SKM-1 treated with dmso at 0.1 percent for 144 hours (cell line): ENCODE data around the gene KNDC1.
"Not testable (repeated sequence)": the region's sequence is repeated elsewhere in the genome, so short reads cannot be mapped to it uniquely, and the experiment has no call there.

Experiments used
- DNase-seq: peaks from one replicate; lab custom pipeline; 2025; ENCODE audit not compliant: unreplicated experiment; lab: John Stamatoyannopoulos, UW

The KNDC1 gene

DNA sequence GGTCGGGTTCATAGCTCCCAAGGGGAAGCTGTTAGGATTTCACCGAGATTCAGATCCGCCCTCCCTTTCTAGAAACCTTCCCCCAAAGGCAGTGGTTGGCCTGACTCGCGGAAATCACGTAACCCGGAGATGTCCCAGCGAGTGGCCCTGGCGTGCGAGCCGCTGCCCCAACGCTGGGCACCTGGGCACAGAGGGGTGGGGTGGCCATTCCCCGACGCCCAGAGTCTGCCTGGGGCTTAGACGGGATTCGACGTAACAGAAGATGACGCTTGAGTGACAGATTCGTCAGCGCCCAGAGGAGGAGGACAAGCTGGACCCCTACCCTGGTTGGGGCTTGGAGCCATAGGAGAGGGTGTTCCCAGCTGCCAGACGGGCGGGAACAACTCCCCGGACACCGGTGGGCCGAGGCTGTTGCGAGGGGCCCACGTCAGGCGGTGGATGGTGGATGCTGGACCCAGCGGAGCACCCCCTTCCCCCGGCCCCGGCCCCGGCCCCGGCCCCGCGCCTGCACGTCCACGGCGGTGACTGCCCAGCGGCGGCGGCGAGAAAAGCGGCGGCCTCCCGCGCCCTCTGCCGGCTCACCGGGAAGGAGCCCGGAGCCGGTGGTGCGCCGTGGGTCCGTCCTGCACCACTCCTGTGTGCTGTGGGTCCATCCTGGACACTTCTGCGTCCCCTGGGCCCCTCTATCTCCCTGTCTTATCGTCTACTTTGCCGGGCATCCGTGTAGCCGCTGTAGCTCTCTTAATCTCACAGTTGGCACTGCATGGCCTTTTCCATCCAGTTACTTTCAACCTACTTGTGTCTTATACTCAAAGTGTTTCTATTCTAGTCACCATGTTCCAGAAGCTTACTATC is 35.4 kb upstream of the KNDC1 start:
- DNase-seq = peak; percentile 7

- no peak for DNase-seq
These were observed 34.1 kb upstream of the KNDC1 start for GRCh38 chr10:133125901-133126300.

DNA sequence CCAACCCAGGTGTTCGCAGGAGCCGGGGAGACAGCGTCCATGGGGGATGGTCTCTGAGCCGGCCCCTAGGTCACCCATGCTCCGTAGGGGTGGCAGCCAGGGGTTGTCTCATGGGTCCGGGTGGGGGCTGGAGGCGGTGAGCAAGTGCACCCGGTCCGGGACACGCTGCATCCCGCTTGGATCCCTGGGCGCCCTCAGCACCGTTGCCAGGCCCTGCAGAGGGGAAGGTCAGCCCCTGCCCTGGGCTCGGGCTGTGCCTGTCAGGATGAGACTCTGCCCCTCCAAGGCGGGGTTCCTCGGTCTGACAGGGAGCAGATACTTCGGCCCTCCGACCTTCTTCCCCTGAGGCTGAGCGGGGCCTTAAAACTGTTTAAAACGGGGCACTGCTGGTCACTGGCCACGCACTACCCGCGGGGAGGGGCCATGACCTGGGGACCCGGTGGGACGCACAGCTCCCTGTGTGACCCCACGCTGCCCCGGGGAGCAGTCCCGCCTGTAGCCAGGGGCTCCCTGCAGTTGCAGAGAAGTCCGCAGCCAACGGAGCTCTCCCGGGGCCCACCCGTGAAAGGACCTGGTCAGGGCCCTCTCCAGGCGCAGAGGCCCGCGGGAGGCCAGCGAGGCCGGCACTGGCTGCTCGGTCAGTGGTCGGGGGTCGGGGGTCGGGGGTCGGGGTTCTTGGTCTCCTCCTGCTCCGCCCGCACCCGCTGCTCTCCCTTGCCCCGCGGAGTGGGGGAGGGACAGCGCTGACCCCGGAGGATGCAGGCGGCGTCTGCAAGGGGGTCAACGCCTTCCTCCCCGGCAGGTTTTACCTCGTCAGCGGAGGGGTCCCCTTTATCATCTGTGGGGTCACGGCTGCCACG is 33.4 kb upstream of the KNDC1 start:
- DNase-seq = no peak

- DNase-seq = peak; percentile 41
These were observed 32.5 kb upstream of the KNDC1 start for GRCh38 chr10:133127291-133128125.

DNA sequence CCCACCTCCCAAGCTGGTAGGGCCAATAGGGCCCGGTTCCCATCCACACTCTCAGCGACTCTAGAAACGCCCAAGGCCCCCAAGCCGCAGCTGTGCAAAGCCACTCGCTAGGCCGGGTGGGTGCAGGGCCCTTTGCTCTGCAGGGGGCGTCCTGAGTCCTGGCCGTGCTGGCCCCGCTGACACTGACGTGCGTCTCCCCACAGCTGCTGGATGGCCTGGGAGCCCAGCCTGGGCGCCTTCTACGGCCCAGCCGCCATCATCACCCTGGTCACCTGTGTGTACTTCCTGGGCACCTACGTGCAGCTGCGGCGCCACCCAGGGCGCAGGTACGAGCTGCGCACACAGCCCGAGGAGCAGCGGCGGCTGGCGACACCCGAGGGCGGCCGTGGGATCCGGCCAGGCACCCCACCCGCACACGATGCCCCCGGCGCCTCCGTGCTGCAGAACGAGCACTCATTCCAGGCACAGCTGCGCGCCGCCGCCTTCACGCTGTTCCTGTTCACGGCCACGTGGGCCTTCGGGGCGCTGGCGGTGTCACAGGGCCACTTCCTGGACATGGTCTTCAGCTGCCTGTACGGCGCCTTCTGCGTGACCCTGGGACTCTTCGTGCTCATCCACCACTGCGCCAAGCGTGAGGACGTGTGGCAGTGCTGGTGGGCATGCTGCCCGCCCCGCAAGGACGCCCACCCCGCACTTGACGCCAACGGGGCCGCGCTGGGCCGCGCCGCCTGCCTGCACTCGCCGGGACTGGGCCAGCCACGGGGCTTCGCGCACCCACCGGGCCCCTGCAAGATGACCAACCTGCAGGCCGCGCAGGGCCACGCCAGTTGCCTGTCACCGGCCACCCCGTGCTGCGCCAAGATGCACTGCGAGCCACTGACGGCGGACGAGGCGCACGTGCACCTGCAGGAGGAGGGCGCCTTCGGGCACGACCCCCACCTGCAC is 31.6 kb upstream of the KNDC1 start:
- DNase-seq = no peak

DNA sequence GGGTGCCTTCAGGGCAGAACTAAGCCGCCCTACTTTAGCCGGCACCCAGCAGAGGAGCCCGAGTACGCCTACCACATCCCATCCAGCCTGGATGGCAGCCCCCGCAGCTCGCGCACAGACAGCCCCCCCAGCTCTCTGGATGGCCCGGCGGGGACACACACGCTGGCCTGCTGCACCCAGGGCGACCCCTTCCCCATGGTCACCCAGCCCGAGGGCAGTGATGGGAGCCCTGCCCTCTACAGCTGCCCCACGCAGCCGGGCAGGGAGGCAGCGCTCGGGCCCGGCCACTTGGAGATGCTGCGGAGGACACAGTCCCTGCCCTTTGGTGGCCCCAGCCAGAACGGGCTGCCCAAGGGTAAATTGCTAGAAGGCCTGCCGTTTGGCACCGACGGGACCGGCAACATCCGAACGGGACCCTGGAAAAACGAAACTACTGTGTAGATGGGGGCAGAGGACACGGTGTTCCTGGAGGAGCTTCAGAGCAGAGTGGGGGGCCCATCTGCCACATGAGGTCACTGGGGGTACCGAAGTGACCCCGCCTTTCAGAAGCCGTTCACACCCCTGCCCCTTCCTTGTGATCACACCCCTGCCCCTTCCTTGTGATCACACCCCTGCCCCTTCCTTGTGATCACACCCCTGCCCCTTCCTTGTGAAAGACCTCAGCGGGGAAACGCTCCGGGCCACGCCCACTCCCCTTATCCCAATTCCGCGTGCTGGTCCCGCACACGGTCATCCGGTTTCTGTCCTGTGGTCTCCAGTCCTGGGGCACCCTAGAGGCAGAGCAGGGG is 30.8 kb upstream of the KNDC1 start:
- no peak for DNase-seq

- no peak for DNase-seq
These were observed 30.0 kb upstream of the KNDC1 start for GRCh38 chr10:133129859-133130495.

GRCh38 chr10:133130602-133131001 is 29.4 kb upstream of the KNDC1 start:
- no peak for DNase-seq

DNA sequence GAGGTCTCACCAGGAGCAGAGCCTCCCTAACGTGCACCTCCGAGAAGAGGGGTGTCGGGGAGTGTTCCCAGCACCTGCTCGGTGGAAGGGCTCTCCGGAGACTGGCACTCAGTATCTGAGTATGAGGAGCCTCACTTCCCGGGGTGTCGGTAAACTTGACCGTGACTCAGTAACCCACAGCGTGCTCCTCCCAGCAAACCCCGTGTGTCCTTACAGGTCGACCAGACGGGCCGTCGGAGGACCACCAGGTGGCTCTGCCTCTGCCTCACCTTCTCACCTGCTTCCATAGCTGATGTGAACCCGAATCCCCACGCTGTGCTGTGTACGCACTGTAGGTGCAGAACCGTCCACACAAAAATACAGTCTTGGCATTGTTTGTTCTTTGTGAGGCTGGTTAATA is 29.0 kb upstream of the KNDC1 start:
- DNase-seq = no peak

GRCh38 chr10:133131734-133132472 is 28.1 kb upstream of the KNDC1 start:
- no peak for DNase-seq

DNA sequence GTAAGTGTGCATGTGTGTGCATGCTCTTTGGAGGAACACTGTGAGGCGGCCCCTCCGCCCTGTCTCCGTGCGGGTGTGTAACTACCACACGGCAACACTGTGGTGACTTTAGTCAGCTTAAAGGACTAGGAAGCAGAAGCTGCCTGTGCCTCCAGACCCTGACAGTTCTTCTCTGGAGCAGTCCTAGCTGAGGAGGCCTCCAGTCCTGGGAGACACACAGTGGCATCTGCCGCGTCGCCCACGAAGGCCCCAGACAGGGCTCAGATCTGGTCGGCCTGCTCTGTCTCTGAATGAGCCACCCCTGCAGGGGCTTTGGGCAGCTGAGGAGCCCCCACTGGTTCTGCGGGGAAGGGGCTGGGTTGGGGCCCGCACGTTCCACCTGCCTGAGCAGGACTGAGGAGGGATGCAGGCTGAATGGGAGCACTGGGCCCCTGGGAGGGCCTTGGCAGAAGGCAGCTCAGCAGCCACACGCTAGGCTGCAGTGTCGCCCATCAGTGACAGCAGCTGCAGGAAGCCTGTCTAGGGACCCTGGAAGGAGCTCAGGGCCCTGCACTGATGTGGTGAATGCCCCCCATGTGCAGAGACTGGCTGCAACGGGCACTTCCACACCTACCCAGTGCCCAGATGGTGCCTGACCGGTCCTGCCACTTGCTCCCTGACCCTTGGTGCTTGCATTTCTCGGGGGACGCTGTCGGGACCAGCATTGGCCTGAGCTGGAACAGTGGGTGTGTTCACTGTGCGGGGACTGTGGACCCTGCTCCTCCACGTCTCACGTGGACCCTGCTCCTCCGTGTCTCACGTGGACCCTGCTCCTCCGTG is 27.3 kb upstream of the KNDC1 start:
- DNase-seq = no peak

GRCh38 chr10:133133471-133134231 is 26.4 kb upstream of the KNDC1 start:
- DNase-seq = no peak

DNA sequence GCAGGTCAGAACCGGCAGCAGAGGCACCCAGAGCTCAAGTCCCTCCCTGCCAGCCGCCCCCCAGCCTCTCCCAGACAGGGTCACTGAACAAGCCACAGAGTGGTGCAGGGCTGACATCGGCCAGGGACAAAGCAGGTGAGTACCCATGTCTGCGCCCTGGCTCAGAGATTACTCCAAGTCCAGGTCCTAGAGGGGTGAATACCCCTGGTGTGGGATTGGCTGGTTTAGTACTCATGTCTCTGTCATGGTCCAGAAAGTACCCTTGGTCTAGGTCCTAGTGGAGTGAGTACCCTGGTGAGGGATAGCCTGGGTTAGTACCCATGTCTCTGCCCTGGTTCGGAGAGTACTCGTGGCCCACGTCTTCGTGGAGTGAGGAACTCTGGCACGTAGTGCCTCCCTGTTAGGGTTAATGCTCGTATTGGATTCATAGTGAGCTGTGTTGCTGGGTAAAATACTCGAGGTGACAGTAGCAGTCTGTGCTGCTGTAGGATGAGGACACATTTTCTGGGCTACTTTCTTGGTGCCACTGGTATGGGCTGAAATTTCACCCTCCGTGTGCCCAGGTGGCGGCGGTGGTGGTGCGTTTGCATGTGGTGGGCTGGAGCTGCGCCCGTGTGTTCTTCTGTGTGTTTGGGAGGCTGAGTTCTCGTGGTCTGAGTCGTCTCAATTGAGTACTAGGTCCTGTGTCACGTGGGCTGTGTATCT is 25.5 kb upstream of the KNDC1 start:
- no peak for DNase-seq

DNA sequence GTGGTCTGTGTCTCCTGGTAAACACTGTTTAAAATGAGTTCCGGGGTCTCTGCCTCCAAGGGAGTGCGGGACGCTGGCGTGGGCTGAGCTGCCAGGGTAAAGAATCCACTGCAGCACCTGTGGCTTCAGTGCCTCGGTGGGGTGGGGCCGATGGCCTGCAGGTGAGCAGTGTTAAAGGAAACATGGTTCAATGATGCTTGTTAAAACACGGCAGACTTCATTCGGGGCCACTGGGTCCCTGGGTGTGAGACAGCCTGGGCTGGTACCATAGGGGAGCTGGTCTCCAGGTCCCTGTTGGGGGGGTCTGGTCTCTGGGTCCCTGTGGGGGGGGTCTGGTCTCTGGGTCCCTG is 24.9 kb upstream of the KNDC1 start:
- DNase-seq = no peak

DNA sequence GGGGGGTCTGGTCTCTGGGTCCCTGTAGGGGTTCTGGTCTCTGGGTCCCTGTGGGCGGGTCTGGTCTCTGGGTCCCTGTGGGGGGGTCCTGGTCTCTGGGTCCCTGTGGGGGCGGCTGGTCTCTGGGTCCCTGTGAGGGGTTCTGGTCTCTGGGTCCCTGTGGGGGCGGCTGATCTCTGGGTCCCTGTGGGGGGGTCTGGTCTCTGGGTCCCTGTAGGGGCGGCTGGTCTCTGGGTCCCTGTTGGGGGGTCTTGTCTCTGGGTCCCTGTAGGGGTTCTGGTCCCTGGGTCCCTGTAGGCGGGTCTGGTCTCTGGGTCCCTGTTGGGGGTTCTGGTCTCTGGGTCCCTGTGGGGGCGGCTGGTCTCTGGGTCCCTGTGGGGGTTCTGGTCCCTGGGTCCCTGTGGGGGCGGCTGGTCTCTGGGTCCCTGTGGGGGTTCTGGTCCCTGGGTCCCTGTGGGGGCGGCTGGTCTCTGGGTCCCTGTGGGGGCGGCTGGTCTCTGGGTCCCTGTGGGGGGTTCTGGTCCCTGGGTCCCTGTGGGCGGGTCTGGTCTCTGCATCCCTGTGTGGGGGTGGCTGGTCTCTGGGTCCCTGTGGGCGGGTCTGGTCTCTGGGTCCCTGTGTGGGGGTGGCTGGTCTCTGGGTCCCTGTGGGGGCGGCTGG is 22.4 kb upstream of the KNDC1 start:
- DNase-seq = not testable (repeated sequence)
